ENCODE measurements around the gene TECTA.

DNA sequence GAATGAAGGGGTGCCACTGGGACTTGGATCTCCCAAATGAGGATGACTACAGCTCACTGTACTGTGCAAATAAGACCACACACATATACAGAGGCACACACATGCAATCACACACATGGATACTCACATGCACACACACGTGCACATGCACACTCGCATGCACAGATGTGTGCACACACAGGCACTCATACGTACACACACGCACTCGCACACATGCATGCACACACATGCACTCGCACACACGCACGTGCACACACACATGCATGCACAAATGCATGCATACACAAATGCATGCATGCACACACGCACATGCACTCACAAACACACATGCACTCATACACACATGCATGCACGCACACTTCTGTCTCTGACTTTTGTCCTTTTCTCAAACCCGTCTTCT, 36.0 kb downstream of the TECTA start:
- TF ChIP-seq CTCF (IDR thresholded peaks at IDR 0.05; ENCODE audit: insufficient read depth, low read length) (no peak), POLR2AphosphoS5 (IDR thresholded peaks at IDR 0.05; ENCODE audit: low read depth) (no peak), SPI1 (IDR thresholded peaks at IDR 0.05; ENCODE audit: borderline replicate concordance, low read depth) (no peak), REST (IDR thresholded peaks at IDR 0.05; ENCODE audit: insufficient replicate concordance, low read depth) (no peak)

Measured in HL-60 (cell line).